Ishikawa (cell line): ENCODE results near the gene VEPH1.

Source experiments
- CEBPB ChIP-seq: IDR thresholded peaks from 2 replicates; pipeline ENCODE4 v1.6.1; 2012
- CREB1 ChIP-seq: IDR thresholded peaks from 2 replicates; pipeline ENCODE4 v1.6.1; 2012; ENCODE audit warnings: low read depth
- EGR1 ChIP-seq: IDR thresholded peaks from 2 replicates; pipeline ENCODE4 v1.6.1; 2012
- EP300 ChIP-seq: IDR thresholded peaks from 2 replicates; pipeline ENCODE4 v1.6.1; 2012; ENCODE audit warnings: borderline replicate concordance
- TAF1 ChIP-seq: IDR thresholded peaks from 2 replicates; pipeline ENCODE4 v1.6.1; 2012; ENCODE audit warnings: low read depth, mild to moderate bottlenecking
- TCF12 ChIP-seq: IDR thresholded peaks from 2 replicates; pipeline ENCODE4 v1.6.1; 2012; ENCODE audit warnings: low read depth
- TEAD4 ChIP-seq: IDR thresholded peaks from 2 replicates; pipeline ENCODE4 v1.6.1; 2012
- YY1 ChIP-seq: IDR thresholded peaks from 2 replicates; pipeline ENCODE4 v1.6.1; 2012; ENCODE audit warnings: low read depth
- TF ChIP-seq, protein P1 (sequence below): IDR thresholded peaks from 2 replicates; pipeline ENCODE4 v1.6.1; 2012; ENCODE audit warnings: low read depth, mild to moderate bottlenecking
- TF ChIP-seq, protein P2 (sequence below): IDR thresholded peaks from 2 replicates; pipeline ENCODE4 v1.6.1; 2012
- TF ChIP-seq, protein P3 (sequence below): IDR thresholded peaks from 2 replicates; pipeline ENCODE4 v1.6.1; 2012

The VEPH1 gene

DNA sequence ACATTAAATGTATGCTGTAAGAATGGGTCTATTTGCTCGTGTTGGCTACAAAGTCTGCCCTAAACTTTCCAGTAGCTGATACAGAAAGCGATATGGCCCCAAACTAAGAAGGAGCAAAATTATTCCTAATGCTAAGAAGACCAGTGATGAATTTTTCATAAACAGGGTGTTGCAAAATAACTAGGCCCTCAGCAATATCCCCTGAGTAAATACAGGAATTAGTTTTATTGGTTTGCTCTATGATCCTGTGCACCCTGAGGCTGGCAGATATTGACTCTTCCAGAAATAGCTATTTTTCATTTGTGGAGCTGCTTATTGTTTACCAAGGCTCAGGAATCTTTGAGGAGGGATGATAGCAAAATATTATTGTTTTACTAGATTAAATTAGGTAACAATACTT lies 282.3 kb downstream of the VEPH1 start:
- TF ChIP-seq TEAD4 (no peak), EP300 (no peak), TCF12 (no peak)
- TF ChIP-seq, protein P1, sequence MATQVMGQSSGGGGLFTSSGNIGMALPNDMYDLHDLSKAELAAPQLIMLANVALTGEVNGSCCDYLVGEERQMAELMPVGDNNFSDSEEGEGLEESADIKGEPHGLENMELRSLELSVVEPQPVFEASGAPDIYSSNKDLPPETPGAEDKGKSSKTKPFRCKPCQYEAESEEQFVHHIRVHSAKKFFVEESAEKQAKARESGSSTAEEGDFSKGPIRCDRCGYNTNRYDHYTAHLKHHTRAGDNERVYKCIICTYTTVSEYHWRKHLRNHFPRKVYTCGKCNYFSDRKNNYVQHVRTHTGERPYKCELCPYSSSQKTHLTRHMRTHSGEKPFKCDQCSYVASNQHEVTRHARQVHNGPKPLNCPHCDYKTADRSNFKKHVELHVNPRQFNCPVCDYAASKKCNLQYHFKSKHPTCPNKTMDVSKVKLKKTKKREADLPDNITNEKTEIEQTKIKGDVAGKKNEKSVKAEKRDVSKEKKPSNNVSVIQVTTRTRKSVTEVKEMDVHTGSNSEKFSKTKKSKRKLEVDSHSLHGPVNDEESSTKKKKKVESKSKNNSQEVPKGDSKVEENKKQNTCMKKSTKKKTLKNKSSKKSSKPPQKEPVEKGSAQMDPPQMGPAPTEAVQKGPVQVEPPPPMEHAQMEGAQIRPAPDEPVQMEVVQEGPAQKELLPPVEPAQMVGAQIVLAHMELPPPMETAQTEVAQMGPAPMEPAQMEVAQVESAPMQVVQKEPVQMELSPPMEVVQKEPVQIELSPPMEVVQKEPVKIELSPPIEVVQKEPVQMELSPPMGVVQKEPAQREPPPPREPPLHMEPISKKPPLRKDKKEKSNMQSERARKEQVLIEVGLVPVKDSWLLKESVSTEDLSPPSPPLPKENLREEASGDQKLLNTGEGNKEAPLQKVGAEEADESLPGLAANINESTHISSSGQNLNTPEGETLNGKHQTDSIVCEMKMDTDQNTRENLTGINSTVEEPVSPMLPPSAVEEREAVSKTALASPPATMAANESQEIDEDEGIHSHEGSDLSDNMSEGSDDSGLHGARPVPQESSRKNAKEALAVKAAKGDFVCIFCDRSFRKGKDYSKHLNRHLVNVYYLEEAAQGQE: no peak
- TF ChIP-seq, protein P2, sequence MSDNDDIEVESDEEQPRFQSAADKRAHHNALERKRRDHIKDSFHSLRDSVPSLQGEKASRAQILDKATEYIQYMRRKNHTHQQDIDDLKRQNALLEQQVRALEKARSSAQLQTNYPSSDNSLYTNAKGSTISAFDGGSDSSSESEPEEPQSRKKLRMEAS: no peak

DNA sequence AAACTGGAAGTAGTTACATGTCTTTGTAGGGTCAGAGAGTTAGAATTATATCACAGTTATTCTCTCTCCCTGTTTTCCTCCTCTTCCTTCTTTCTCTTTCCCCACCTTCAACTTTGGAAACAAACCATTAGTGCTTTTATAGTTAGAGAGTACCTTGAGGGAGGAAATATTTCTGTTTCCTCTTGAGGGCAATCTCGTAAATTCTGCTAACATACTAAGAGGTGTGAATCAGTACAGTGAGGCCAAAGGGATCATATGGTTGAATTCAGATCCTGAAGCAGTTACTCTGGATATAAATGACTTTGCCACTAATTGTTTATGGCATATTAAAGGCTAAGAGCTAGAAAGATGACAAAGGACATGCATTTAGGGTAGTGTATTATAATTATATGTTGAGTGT lies 283.0 kb downstream of the VEPH1 start:
- TF ChIP-seq EGR1 (no peak), TAF1 (no peak)
- TF ChIP-seq, protein P3, sequence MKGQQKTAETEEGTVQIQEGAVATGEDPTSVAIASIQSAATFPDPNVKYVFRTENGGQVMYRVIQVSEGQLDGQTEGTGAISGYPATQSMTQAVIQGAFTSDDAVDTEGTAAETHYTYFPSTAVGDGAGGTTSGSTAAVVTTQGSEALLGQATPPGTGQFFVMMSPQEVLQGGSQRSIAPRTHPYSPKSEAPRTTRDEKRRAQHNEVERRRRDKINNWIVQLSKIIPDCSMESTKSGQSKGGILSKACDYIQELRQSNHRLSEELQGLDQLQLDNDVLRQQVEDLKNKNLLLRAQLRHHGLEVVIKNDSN: no peak

DNA sequence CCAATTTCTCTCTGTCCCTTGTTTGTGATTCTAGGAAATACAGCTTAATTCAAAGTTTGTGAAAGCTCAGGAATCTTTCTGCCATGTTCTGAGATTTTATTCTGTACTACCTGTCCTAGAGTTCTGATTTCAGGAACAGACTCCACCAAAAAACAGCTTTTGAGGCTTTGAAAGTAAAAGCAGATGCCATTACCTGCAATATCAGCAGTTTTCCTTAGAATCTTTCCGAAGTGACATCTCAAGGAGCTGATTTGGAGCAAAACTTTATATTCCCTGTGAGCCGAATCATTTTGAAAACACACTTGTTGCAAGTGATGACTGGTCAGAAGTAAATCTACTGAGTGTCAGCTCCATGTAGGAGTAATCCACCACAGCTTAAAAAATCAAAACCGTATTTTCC lies 284.0 kb downstream of the VEPH1 start:
- TF ChIP-seq TEAD4: no peak
- TF ChIP-seq CEBPB: no peak
- TF ChIP-seq, protein P2: no peak
- TF ChIP-seq YY1: no peak
- TF ChIP-seq EP300: no peak
- TF ChIP-seq, protein P1: no peak
- TF ChIP-seq, protein P3: no peak
- TF ChIP-seq CREB1: no peak
- TF ChIP-seq TCF12: no peak
